ENCODE measurements around the gene MLYCD.

Gene MLYCD

DNA sequence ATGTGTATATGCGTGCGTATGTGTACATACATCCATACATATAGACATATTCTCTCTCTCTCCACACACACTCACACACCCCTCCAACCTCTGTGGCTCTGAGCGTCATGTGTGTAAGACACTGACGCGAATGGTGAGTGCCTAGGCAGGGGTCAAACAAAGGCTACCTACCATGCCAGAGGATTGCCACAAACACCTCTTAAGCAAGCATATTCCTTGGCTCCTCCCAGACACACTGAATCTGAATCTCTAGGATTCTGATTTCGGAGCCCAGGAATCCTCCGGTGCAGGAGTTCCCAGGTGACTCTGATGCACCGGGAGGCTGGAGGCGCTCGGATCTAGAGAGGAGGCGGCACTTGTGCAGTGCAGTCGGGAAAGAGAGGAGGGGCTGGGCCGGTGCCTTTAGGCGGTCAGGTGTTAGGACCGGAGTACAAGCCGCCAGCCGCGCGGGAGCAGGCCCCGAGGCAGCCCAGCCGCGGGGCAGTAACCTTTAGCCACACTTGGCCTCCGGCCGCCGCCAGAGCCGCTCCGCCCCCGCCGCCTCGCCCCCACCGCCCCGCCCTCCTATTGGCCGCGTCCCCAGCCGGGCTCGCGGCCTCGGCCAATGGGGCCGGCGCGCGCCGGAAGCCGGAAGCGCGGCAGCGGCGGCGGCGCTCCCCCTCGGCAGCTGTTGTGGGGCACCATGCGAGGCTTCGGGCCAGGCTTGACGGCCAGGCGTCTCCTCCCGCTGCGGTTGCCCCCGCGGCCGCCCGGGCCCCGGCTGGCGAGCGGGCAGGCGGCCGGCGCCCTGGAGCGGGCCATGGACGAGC lies at the start of gene MLYCD:
TSS of gene MLYCD (plus strand) at position 653 of the 809 bp plus-strand sequence. CDS start at position 683, 30 bp downstream.
- Histone ChIP-seq H3K9ac (ENCODE audit: low read length in 2 of 2) (peak within 1 kb of the TSS; percentile 75 to 91), H3K4me1 (ENCODE audit: control insufficient read depth, insufficient read depth, low read length) (peaks cover 26% of the 10 kb centered on the region), H3K36me3 (ENCODE audit: control insufficient read depth in 2 of 2, insufficient read depth in 2 of 2, low read length in 2 of 2) (no peaks in the 10 kb centered on the region)

DNA sequence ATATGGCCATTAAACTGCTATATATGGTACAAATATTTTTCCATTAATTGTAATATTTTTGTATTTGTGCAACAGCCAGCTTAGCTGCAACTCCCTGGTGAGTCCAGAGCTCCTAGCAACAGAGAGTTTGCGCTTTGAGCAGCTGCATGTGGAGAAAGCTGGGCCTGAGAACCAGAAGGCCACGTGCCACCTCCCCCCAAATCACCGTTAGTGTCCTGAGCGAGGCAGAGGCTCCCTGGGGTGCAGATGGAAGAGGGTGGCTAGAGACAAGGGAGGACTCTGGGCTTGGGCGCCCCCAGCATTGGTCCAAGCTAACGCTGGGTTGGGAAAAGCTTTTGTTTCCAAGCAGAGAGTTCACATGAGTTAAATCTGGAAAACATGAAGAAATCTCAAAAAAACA lies 49.5 kb upstream of the MLYCD start:
- Histone ChIP-seq H3K4me3 (ENCODE audit: low read length in 2 of 2) (no peak overlapping the region), H3K4me1 (ENCODE audit: control insufficient read depth, insufficient read depth, low read length) (no peaks in the 10 kb centered on the region), H3K9ac (ENCODE audit: low read length in 2 of 2) (no peak overlapping the region), H3K9me3 (ENCODE audit: control insufficient read depth in 2 of 2, low read length in 2 of 2) (no peaks in the 10 kb centered on the region), H3K36me3 (ENCODE audit: control insufficient read depth in 2 of 2, insufficient read depth in 2 of 2, low read length in 2 of 2) (no peaks in the 10 kb centered on the region), H3K27me3 (ENCODE audit: control insufficient read depth in 1 of 2, insufficient read depth in 2 of 2, low read length in 2 of 2) (no peaks in the 10 kb centered on the region), H3K27ac (ENCODE audit: low read length) (no peak overlapping the region)

More for the DNA sequence above, at the start of gene MLYCD:
- Histone ChIP-seq H3K27me3 (ENCODE audit: control insufficient read depth in 1 of 2, insufficient read depth in 2 of 2, low read length in 2 of 2) (no peaks in the 10 kb centered on the region), H3K4me3 (ENCODE audit: low read length in 2 of 2) (peak within 1 kb of the TSS; percentile 79 to 87), H3K9me3 (ENCODE audit: control insufficient read depth in 2 of 2, low read length in 2 of 2) (no peaks in the 10 kb centered on the region), H3K27ac (ENCODE audit: low read length) (peak within 1 kb of the TSS; percentile 90)

GRCh38 chr16:83850947-83851346 lies 48.0 kb upstream of the MLYCD start:
- Histone ChIP-seq H3K4me3 (ENCODE audit: low read length in 2 of 2) (no peak overlapping the region), H3K27me3 (ENCODE audit: control insufficient read depth in 1 of 2, insufficient read depth in 2 of 2, low read length in 2 of 2) (peaks cover 0 to under 1% of the 10 kb centered on the region in 2 donors), H3K9ac (ENCODE audit: low read length in 2 of 2) (no peak overlapping the region), H3K27ac (ENCODE audit: low read length) (no peak overlapping the region), H3K4me1 (ENCODE audit: control insufficient read depth, insufficient read depth, low read length) (no peaks in the 10 kb centered on the region), H3K36me3 (ENCODE audit: control insufficient read depth in 2 of 2, insufficient read depth in 2 of 2, low read length in 2 of 2) (no peaks in the 10 kb centered on the region), H3K9me3 (ENCODE audit: control insufficient read depth in 2 of 2, low read length in 2 of 2) (no peaks in the 10 kb centered on the region)

DNA sequence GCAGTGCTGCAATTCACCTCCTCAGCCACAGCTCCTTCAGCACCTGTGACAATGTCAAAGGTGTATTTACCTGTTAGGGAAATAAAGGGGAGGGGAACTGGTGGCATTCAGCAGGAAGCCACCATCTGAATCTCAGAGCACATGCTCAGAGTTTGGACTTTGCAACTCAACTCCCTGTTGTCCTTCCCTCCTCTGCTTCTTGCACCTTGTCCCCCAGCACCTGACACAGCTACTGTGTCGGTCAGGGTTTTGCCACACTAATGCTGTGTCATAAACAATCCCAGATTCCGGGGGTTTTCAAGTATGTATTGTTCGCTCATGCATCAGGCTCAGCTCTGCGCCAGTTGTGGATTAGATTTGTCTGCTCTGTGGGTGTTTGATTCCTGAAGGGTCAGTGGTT lies 47.4 kb upstream of the MLYCD start:
- no peaks in the 10 kb centered on the region for H3K36me3 ChIP-seq (ENCODE audit: control insufficient read depth in 2 of 2, insufficient read depth in 2 of 2, low read length in 2 of 2)
- H3K27ac ChIP-seq (ENCODE audit: low read length), result no peak overlapping the region
- no peaks in the 10 kb centered on the region for H3K9me3 ChIP-seq (ENCODE audit: control insufficient read depth in 2 of 2, low read length in 2 of 2)
- H3K9ac ChIP-seq (ENCODE audit: low read length in 2 of 2), result no peak overlapping the region
- H3K4me3 ChIP-seq (ENCODE audit: low read length in 2 of 2), result no peak overlapping the region
- H3K4me1 ChIP-seq (ENCODE audit: control insufficient read depth, insufficient read depth, low read length), result no peaks in the 10 kb centered on the region
- peaks cover 0 to 2% of the 10 kb centered on the region in 2 donors for H3K27me3 ChIP-seq (ENCODE audit: control insufficient read depth in 1 of 2, insufficient read depth in 2 of 2, low read length in 2 of 2)

DNA sequence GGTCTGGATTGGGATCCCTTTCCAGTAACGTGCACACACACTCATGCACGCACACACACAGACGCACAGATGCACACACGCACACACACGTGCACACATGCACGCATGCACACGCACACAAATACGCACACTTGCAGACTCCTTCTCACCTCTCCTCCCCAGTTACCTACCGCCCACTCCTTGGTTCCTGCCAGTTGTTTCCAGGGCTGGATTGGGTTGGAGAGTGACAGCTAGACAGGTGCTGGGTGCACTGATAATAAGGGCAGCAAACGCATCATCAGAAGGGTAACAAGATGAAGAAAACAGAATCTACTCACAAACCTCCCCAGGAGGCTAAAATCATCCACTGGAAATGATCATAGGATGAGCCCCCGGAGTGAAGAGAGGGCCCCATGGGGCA lies 46.1 kb upstream of the MLYCD start:
- Histone ChIP-seq H3K27me3 (ENCODE audit: control insufficient read depth in 1 of 2, insufficient read depth in 2 of 2, low read length in 2 of 2) (peaks cover 0 to 2% of the 10 kb centered on the region in 2 donors), H3K4me3 (ENCODE audit: low read length in 2 of 2) (no peak overlapping the region), H3K27ac (ENCODE audit: low read length) (no peak overlapping the region)

DNA sequence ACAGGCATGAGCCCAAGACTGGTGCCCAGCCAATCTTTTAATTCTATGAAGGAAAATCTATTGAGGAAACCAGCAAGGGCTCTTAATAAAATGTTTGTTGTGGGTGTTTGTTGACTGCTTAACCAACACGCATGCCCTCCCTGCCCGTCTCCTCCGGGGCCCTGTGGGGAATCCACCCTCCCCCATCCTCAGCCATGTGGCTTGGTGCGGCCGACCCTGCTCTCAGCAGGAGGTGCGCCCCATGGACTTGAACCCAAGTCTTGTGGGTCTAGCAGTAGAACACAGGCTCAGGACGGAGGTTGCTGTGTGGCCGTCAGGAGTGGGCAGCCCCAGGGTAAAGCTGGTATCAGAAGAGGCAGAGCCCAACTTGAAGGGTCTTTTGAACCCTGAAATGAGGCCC lies 45.1 kb upstream of the MLYCD start:
- H3K27me3 ChIP-seq (ENCODE audit: control insufficient read depth in 1 of 2, insufficient read depth in 2 of 2, low read length in 2 of 2), result peaks cover 0 to 2% of the 10 kb centered on the region in 2 donors
- no peak overlapping the region for H3K4me3 ChIP-seq (ENCODE audit: low read length in 2 of 2)
- no peak overlapping the region for H3K9ac ChIP-seq (ENCODE audit: low read length in 2 of 2)
- no peaks in the 10 kb centered on the region for H3K4me1 ChIP-seq (ENCODE audit: control insufficient read depth, insufficient read depth, low read length)
- H3K9me3 ChIP-seq (ENCODE audit: control insufficient read depth in 2 of 2, low read length in 2 of 2), result no peaks in the 10 kb centered on the region
- no peak overlapping the region for H3K27ac ChIP-seq (ENCODE audit: low read length)
- no peaks in the 10 kb centered on the region for H3K36me3 ChIP-seq (ENCODE audit: control insufficient read depth in 2 of 2, insufficient read depth in 2 of 2, low read length in 2 of 2)

More for the DNA sequence above, 46.1 kb upstream of the MLYCD start:
- no peaks in the 10 kb centered on the region for H3K4me1 ChIP-seq (ENCODE audit: control insufficient read depth, insufficient read depth, low read length)
- H3K36me3 ChIP-seq (ENCODE audit: control insufficient read depth in 2 of 2, insufficient read depth in 2 of 2, low read length in 2 of 2), result no peaks in the 10 kb centered on the region
- no peak overlapping the region for H3K9ac ChIP-seq (ENCODE audit: low read length in 2 of 2)
- H3K9me3 ChIP-seq (ENCODE audit: control insufficient read depth in 2 of 2, low read length in 2 of 2), result no peaks in the 10 kb centered on the region

DNA sequence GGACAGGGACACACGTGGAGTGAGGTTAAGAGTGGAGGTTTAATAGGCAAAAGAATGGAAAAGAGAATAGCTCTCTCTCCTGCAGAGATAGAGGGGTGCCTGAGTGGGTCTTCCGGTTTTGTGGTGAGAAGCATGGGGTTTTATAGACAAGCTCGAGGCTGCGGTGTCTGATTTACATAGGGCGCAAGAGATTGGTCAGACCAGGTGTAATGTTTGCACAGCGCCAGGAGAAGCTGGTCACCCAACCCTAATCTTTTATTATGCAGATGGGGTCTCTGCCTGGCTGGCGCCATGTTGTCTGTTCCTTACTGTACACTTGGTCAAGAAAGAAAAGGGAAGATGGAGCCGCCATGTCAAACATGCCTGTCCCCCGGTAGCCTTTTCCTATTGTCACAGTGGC lies 44.5 kb upstream of the MLYCD start:
- Histone ChIP-seq H3K27ac (ENCODE audit: low read length) (no peak overlapping the region), H3K4me1 (ENCODE audit: control insufficient read depth, insufficient read depth, low read length) (no peaks in the 10 kb centered on the region), H3K27me3 (ENCODE audit: control insufficient read depth in 1 of 2, insufficient read depth in 2 of 2, low read length in 2 of 2) (peaks cover 0 to 2% of the 10 kb centered on the region in 2 donors), H3K4me3 (ENCODE audit: low read length in 2 of 2) (no peak overlapping the region), H3K9me3 (ENCODE audit: control insufficient read depth in 2 of 2, low read length in 2 of 2) (no peaks in the 10 kb centered on the region), H3K36me3 (ENCODE audit: control insufficient read depth in 2 of 2, insufficient read depth in 2 of 2, low read length in 2 of 2) (no peaks in the 10 kb centered on the region), H3K9ac (ENCODE audit: low read length in 2 of 2) (no peak overlapping the region)

- Histone ChIP-seq H3K36me3 (ENCODE audit: control insufficient read depth in 2 of 2, insufficient read depth in 2 of 2, low read length in 2 of 2) (no peaks in the 10 kb centered on the region), H3K27me3 (ENCODE audit: control insufficient read depth in 1 of 2, insufficient read depth in 2 of 2, low read length in 2 of 2) (peaks cover 0 to 2% of the 10 kb centered on the region in 2 donors), H3K4me1 (ENCODE audit: control insufficient read depth, insufficient read depth, low read length) (no peaks in the 10 kb centered on the region), H3K9me3 (ENCODE audit: control insufficient read depth in 2 of 2, low read length in 2 of 2) (no peaks in the 10 kb centered on the region), H3K9ac (ENCODE audit: low read length in 2 of 2) (no peak overlapping the region), H3K4me3 (ENCODE audit: low read length in 2 of 2) (no peak overlapping the region), H3K27ac (ENCODE audit: low read length) (no peak overlapping the region)
Measured at GRCh38 chr16:83856792-83857191, 42.1 kb upstream of the MLYCD start.

- Histone ChIP-seq H3K27me3 (ENCODE audit: control insufficient read depth in 1 of 2, insufficient read depth in 2 of 2, low read length in 2 of 2) (peaks cover 0 to 7% of the 10 kb centered on the region in 2 donors), H3K4me3 (ENCODE audit: low read length in 2 of 2) (no peak overlapping the region), H3K36me3 (ENCODE audit: control insufficient read depth in 2 of 2, insufficient read depth in 2 of 2, low read length in 2 of 2) (no peaks in the 10 kb centered on the region), H3K4me1 (ENCODE audit: control insufficient read depth, insufficient read depth, low read length) (peaks cover 2% of the 10 kb centered on the region), H3K27ac (ENCODE audit: low read length) (no peak overlapping the region), H3K9me3 (ENCODE audit: control insufficient read depth in 2 of 2, low read length in 2 of 2) (no peaks in the 10 kb centered on the region), H3K9ac (ENCODE audit: low read length in 2 of 2) (no peak overlapping the region)
Measured at GRCh38 chr16:83859265-83859664, 39.6 kb upstream of the MLYCD start.

GRCh38 chr16:83862661-83863060 lies 36.3 kb upstream of the MLYCD start:
- Histone ChIP-seq H3K27me3 (ENCODE audit: control insufficient read depth in 1 of 2, insufficient read depth in 2 of 2, low read length in 2 of 2) (peaks cover 0 to 5% of the 10 kb centered on the region in 2 donors), H3K9ac (ENCODE audit: low read length in 2 of 2) (no peak overlapping the region), H3K4me3 (ENCODE audit: low read length in 2 of 2) (no peak overlapping the region), H3K27ac (ENCODE audit: low read length) (no peak overlapping the region), H3K4me1 (ENCODE audit: control insufficient read depth, insufficient read depth, low read length) (peaks cover 2% of the 10 kb centered on the region), H3K36me3 (ENCODE audit: control insufficient read depth in 2 of 2, insufficient read depth in 2 of 2, low read length in 2 of 2) (no peaks in the 10 kb centered on the region), H3K9me3 (ENCODE audit: control insufficient read depth in 2 of 2, low read length in 2 of 2) (no peaks in the 10 kb centered on the region)

GRCh38 chr16:83863682-83864081 lies 35.2 kb upstream of the MLYCD start:
- Histone ChIP-seq H3K9ac (ENCODE audit: low read length in 2 of 2) (no peak overlapping the region), H3K27me3 (ENCODE audit: control insufficient read depth in 1 of 2, insufficient read depth in 2 of 2, low read length in 2 of 2) (peaks cover 0 to 5% of the 10 kb centered on the region in 2 donors), H3K27ac (ENCODE audit: low read length) (no peak overlapping the region), H3K9me3 (ENCODE audit: control insufficient read depth in 2 of 2, low read length in 2 of 2) (no peaks in the 10 kb centered on the region), H3K4me3 (ENCODE audit: low read length in 2 of 2) (no peak overlapping the region), H3K36me3 (ENCODE audit: control insufficient read depth in 2 of 2, insufficient read depth in 2 of 2, low read length in 2 of 2) (no peaks in the 10 kb centered on the region), H3K4me1 (ENCODE audit: control insufficient read depth, insufficient read depth, low read length) (peaks cover 2% of the 10 kb centered on the region)
